NCI-H345 treated with DMSO at 0.1 percent for 48 hours (cell line): ENCODE data around the gene PTK6.
"Not testable (repeated sequence)": the region's sequence is repeated elsewhere in the genome, so short reads cannot be mapped to it uniquely, and the experiment has no call there.

ENCODE experiments used
- DNase-seq: peaks from one replicate; lab custom pipeline; 2025; ENCODE audit not compliant: unreplicated experiment; lab: John Stamatoyannopoulos, UW

The PTK6 gene

GRCh38 chr20:63514520-63514919 lies 22.7 kb downstream of the PTK6 start:
- not testable (repeated sequence) for DNase-seq

DNA sequence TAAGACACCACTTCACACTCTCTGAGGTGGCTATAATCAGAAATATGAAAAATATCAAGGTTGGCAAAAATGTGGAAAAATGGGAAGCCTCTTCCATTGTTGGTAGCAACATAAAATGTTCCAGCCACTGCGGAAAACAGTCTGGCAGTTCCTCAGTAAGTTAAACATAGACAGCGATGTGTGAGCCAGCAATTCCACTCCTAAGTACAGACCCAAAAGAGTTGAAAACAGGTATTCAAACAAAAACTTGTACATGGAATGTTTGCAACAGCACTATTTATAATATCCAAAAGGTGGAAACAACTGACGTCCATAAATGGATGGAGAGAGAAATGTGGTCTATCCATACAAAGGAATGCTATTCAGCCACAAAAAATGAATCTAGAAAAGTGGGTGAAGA lies 24.0 kb downstream of the PTK6 start:
- DNase-seq, result no peak

DNA sequence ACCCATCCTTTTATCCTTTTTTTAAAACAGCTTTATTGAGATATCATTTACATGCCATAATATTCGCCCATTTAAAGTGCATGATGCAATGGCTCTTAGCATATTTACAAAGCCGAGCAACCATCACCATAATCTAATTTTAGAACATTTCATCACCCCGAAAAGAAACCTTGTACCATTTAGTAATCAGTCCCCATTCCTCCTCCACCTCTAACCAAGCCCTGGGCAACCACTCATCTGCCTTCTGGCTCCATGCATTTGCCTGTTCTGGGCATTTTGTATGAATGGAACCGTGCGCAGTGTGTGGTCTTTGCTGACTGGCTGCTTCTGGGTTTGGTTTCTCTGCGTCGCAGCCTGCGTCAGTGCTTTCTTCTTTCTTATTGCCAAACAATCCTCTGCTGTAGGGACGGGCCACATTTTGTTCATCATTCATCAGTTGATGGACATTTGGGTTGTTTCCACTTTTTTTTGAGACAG lies 28.1 kb downstream of the PTK6 start:
- no peak for DNase-seq

DNA sequence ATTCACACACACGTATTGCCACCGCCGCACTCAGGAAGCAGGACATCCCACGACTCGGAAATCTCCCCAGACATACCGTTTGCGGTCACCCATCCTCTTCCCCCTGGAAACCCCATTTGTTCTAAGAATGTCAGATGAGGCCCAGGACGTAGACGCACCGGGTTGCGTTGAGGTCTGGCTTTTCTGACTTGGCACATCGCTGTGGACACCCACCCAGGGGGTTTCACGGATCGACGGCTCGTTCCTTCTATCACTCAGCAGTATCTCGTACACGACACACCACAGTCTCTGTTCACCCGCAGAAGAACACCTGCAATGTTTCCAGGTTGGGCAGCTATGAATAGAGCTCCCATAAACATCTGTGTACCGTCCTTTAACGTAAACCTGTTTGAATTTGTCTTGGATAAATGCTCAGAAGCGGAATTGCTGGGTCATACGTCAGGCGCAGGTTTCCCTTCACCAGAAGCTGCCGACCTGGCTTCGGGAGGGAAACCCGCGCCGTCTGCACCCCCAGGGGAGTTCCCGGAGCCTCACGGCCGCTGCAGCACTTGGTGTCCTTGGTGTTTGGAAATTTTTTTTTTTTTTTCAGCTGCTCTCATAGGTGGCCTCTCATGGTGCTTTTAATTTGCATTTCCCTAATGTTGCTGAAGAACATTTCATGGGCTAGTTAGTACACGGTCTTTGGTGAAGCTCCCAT lies 29.0 kb downstream of the PTK6 start:
- peak; percentile 26 for DNase-seq

- DNase-seq, result no peak
Observed at GRCh38 chr20:63507083-63507743, 30.0 kb downstream of the PTK6 start.

DNA sequence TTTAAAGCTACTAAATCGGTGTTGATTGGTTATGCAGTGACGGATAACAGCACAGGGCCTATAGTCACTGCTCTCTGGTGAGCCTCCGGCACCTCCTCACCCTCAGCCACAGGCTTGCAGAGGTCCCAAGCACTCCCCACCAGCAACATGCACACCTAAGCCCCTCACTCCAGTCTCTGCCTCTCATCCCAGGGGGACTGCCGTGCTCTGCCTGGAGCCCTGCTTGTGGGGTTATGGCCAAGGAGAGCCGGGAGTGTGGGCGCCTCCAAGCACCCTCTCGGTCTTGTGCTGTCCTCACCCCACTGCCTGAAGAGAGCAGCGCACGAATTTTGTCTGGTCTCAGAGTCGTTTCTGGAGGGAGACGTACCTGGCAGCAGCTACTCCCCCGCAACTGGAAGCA lies 31.5 kb downstream of the PTK6 start:
- no peak for DNase-seq

GRCh38 chr20:63505281-63505680 lies 31.9 kb downstream of the PTK6 start:
- DNase-seq, result no peak

DNA sequence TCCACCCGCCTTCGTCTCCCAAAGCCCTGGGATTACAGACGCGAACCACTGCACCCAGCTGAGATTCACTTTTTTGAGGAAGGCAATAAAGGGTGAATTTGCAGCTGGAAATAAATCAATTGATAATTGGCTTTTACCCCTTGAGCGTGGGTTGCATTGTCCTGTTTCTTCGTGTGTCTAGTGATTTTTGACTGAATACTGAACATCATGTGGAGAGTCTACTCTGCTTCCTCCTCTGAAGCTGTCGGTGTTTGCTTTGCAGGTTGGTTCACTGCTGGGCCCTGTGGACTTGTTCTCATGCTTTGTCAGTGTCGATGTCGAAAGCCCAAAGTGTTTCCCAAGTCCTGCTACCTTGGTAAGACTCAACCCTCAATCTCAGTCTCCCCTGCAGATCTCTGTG lies 32.5 kb downstream of the PTK6 start:
- no peak for DNase-seq

GRCh38 chr20:63503524-63503923 lies 33.7 kb downstream of the PTK6 start:
- no peak for DNase-seq

GRCh38 chr20:63502671-63503172 lies 34.5 kb downstream of the PTK6 start:
- peak; percentile 78 for DNase-seq

GRCh38 chr20:63501818-63502670 lies 35.1 kb downstream of the PTK6 start:
- peak; percentile 84 for DNase-seq

- no peak for DNase-seq
Observed at GRCh38 chr20:63500902-63501817, 36.0 kb downstream of the PTK6 start.

- DNase-seq, result no peak
Observed at GRCh38 chr20:63500151-63500901, 36.9 kb downstream of the PTK6 start.

- peak; percentile 36 for DNase-seq
Observed at GRCh38 chr20:63499338-63499969, 37.7 kb downstream of the PTK6 start.

GRCh38 chr20:63498960-63499337 lies 38.2 kb downstream of the PTK6 start, which contains the start of gene EEF1A2:
Gene EEF1A2 (minus strand): TSS chr20:63499083. CDS start chr20:63497763, 1,320 bp downstream.
- no peak for DNase-seq

- DNase-seq, result no peak
Observed at GRCh38 chr20:63497946-63498935, 38.9 kb downstream of the PTK6 start.

GRCh38 chr20:63497138-63497945 lies 39.8 kb downstream of the PTK6 start:
- no peak for DNase-seq
